K562 (cell line): ENCODE results near the gene TMEM107. TPM values are rescaled to one million over a fixed set of nuclear protein-coding genes. Genes with fewer than 3 reads are reported as not detected.

Experiments
- ADNP ChIP-seq: fragments of 200-800 bp; sonication (Bioruptor generic); IDR thresholded peaks from 2 replicates; pipeline ENCODE4 v1.6.1; 2016; ENCODE audit warnings: missing genetic modification characterization, missing compliant biosample characterization
- ATF2 ChIP-seq: sonication (generic); formaldehyde crosslinking; IDR thresholded peaks from 2 replicates; pipeline ENCODE4 v1.8.1; 2022; ENCODE audit warnings: missing genetic modification reagents
- EP400 ChIP-seq: fragments of 450-650 bp; IDR thresholded peaks from 2 replicates; pipeline ENCODE4 v1.6.1; 2017; ENCODE audit warnings: antibody characterized with exemption, mild to moderate bottlenecking, moderate library complexity
- EZH2 ChIP-seq: IDR thresholded peaks from 2 replicates; pipeline ENCODE4 v1.6.1; 2012; ENCODE audit warnings: low read depth, mild to moderate bottlenecking, inconsistent platforms, low read length, borderline replicate concordance
- FOXA1 ChIP-seq: fragments of 450-650 bp; IDR thresholded peaks from 2 replicates; pipeline ENCODE4 v1.6.1; 2016; ENCODE audit warnings: mild to moderate bottlenecking, borderline replicate concordance
- HLTF ChIP-seq: fragments of 450-650 bp; IDR thresholded peaks from 2 replicates; pipeline ENCODE4 v1.6.1; 2016
- ILF3 ChIP-seq: fragments of 450-650 bp; IDR thresholded peaks from 2 replicates; pipeline ENCODE4 v1.6.1; 2018; ENCODE audit warnings: antibody characterized with exemption, mild to moderate bottlenecking, moderate library complexity, borderline replicate concordance
- JUN ChIP-seq, 2 experiments: sonication (generic) in 1 of 2; formaldehyde crosslinking in 1 of 2; IDR thresholded peaks; 2 replicates each; pipeline versions ENCODE4 v1.6.1 to v1.8.0; 2012 to 2022; ENCODE audit warnings: borderline replicate concordance in 2 of 2, mild to moderate bottlenecking in 2 of 2, improper control_type of control experiment in 1 of 2, low read depth in 1 of 2, low read length in 1 of 2, missing genetic modification reagents in 1 of 2
- MCM3 ChIP-seq: fragments of 450-650 bp; IDR thresholded peaks from 2 replicates; pipeline ENCODE4 v1.6.1; 2016
- MCM5 ChIP-seq: fragments of 450-650 bp; IDR thresholded peaks from 2 replicates; pipeline ENCODE4 v1.6.1; 2016; ENCODE audit warnings: low read depth
- MTF1 ChIP-seq: fragments of 250-450 bp; sonication (Bioruptor Pico); IDR thresholded peaks from 2 replicates; pipeline ENCODE4 v1.9.0; 2021; ENCODE audit warnings: moderate library complexity, mild to moderate bottlenecking, inconsistent platforms, borderline replicate concordance
- POLR2G ChIP-seq: fragments of 200-400 bp; formaldehyde crosslinking; IDR thresholded peaks from 2 replicates; pipeline ENCODE4 v1.6.1; 2017; ENCODE audit warnings: low read depth, mild to moderate bottlenecking, antibody characterized with exemption, low read length, moderate library complexity
- PTTG1 ChIP-seq: fragments of 450-650 bp; IDR thresholded peaks from 2 replicates; pipeline ENCODE4 v1.6.1; 2016; ENCODE audit warnings: low read depth, mild to moderate bottlenecking, missing genetic modification characterization, missing compliant biosample characterization
- RBBP5 ChIP-seq: fragments of 200-600 bp; sonication (generic); IDR thresholded peaks from 2 replicates; pipeline ENCODE4 v1.6.1; 2012; ENCODE audit warnings: borderline replicate concordance, mild to moderate bottlenecking, low read length, control low read depth, inconsistent platforms; ENCODE audit not compliant: insufficient read depth, poor library complexity, severe bottlenecking
- SMC3 ChIP-seq: conservative IDR thresholded peaks from 2 replicates; pipeline ENCODE4 v1.6.1; 2011; ENCODE audit warnings: low read depth, low read length, improper control_type of control experiment; ENCODE audit not compliant: insufficient read depth
- SP2 ChIP-seq: IDR thresholded peaks from 2 replicates; pipeline ENCODE4 v1.6.1; 2011; ENCODE audit warnings: mild to moderate bottlenecking, low read depth, low read length, moderate library complexity; ENCODE audit not compliant: poor library complexity, severe bottlenecking; ENCODE audit errors: extremely low read depth
- TFAP4 ChIP-seq: sonication (generic); formaldehyde crosslinking; IDR thresholded peaks from 2 replicates; pipeline ENCODE4 v1.8.0; 2022; ENCODE audit warnings: missing genetic modification reagents, mild to moderate bottlenecking, moderate library complexity, borderline replicate concordance
- ZNF140 ChIP-seq: fragments of 250-450 bp; sonication (Bioruptor Pico); IDR thresholded peaks from 2 replicates; pipeline ENCODE4 v1.8.0; 2021; ENCODE audit warnings: moderate library complexity, mild to moderate bottlenecking, inconsistent platforms
- ZNF175 ChIP-seq: fragments of 200-800 bp; sonication (Bioruptor generic); IDR thresholded peaks from 2 replicates; pipeline ENCODE4 v1.6.1; 2016; ENCODE audit warnings: low read depth, mild to moderate bottlenecking, missing genetic modification characterization, missing compliant biosample characterization
- ZNF232 ChIP-seq: sonication (generic); formaldehyde crosslinking; IDR thresholded peaks from 2 replicates; pipeline ENCODE4 v1.8.0; 2022; ENCODE audit warnings: mild to moderate bottlenecking, missing genetic modification reagents
- ZNF436 ChIP-seq: fragments of 250-450, 450-650 bp; sonication (Bioruptor Pico); formaldehyde crosslinking; IDR thresholded peaks from 2 replicates; pipeline ENCODE4 v1.7.0; 2020; ENCODE audit warnings: mild to moderate bottlenecking
- ZNF639 ChIP-seq, 2 experiments: fragments of 200-800 bp in 1 of 2; sonication (Bioruptor generic) in 1 of 2; sonication (generic) in 1 of 2; formaldehyde crosslinking in 1 of 2; IDR thresholded peaks in 1 of 2; conservative IDR thresholded peaks in 1 of 2; 2 replicates each; pipeline versions ENCODE4 v1.5.0 to v1.6.1; 2016 to 2020; ENCODE audit warnings: missing compliant biosample characterization in 1 of 2, missing genetic modification characterization in 1 of 2, missing genetic modification reagents in 1 of 2
- ZNF699 ChIP-seq: fragments of 250-450 bp; sonication (Bioruptor Pico); IDR thresholded peaks from 2 replicates; pipeline ENCODE4 v1.8.0; 2021; ENCODE audit warnings: mild to moderate bottlenecking, moderate library complexity; ENCODE audit not compliant: insufficient replicate concordance
- ZNF766 ChIP-seq: fragments of 200-800 bp; sonication (Bioruptor generic); conservative IDR thresholded peaks from 2 replicates; pipeline ENCODE4 v1.6.1; 2016; ENCODE audit warnings: missing genetic modification characterization, missing compliant biosample characterization
- ZNF77 ChIP-seq: fragments of 250-450 bp; sonication (Bioruptor Pico); IDR thresholded peaks from 2 replicates; pipeline ENCODE4 v1.5.0; 2020
- polyA plus RNA-seq, 8 experiments: library from polyadenylated mRNA; depleted of rRNA in 4 of 8; stranded (reverse) in 5 of 8; unstranded in 3 of 8; fragments of >200 nt; fragmentation: Nextera tagmentation in 2 of 8; fragmentation: Illumina TruSeq in 1 of 8; extraction: Ambion mirVana in 2 of 8; extraction: Trizol in 1 of 8; gene quantifications; 2 replicates each; pipeline versions ENCODE4 v1.2.1 to v1.2.3, GENCODE V29; 2011 to 2014; ENCODE audit warnings: inconsistent platforms in 1 of 8, missing spikeins in 1 of 8
- total RNA-seq, 7 experiments: library from RNA; depleted of rRNA in 6 of 7; stranded (reverse); fragments of >200 nt in 6 of 7; fragmentation: Illumina TruSeq in 2 of 7; extraction: Trizol in 2 of 7; gene quantifications; 2 replicates each; pipeline versions ENCODE4 v1.2.1 to v1.2.3, GENCODE V29; 2011 to 2021; ENCODE audit warnings: low replicate concordance in 1 of 7

Gene TMEM107
- total and polyA plus RNA-seq, 9 of the 15 experiments (the other 6 are each of a cell fraction or from before 2014, with no cell fraction given): 7.1 to 26.2 (median 16.9) TPM

GRCh38 chr17:8222630-8223355 is 46.6 kb upstream of the TMEM107 start (continued):
- TF ChIP-seq ZNF639 (CRISPR knock-in tag; conservative IDR thresholded peaks at IDR 0.05 in 1 of 2, IDR thresholded peaks at IDR 0.05 in 1 of 2) (no peak), EP400 (no peak; the same call in 1 of the 2 replicates), PTTG1 (tag) (no peak), ZNF766 (no peak), ZNF436 (CRISPR knock-in tag) (no peak), ZNF140 (CRISPR knock-in tag) (no peak), SP2 (no peak), POLR2G (peak; percentile 83), ADNP (tag) (peak; percentile 91), ATF2 (CRISPR knock-in tag) (no peak), MTF1 (CRISPR knock-in tag) (no peak), SMC3 (no peak), MCM3 (no peak), ZNF175 (no peak), EZH2 (no peak), ZNF77 (no peak; the same call in 1 of the 2 replicates), MCM5 (no peak), ILF3 (no peak), JUN (IDR thresholded peaks at IDR 0.05; ENCODE audit: borderline replicate concordance, low read depth, low read length) (no peak), JUN (CRISPR knock-in tag; IDR thresholded peaks at IDR 0.05; ENCODE audit: borderline replicate concordance) (no peak), TFAP4 (CRISPR knock-in tag) (peak; percentile 41; the same call in 1 of the 2 replicates), HLTF (no peak), ZNF232 (CRISPR knock-in tag) (no peak), ZNF699 (no peak), FOXA1 (no peak), RBBP5 (peak; percentile 57)
